Stimulated activated CD8-positive, alpha-beta memory T cell treated with anti-CD3 and anti-CD28 coated beads, Interleukin-7, amount 100 ng/mL, for 1 hour (primary cell): ENCODE data around the gene LSM2.
A peak's percentile ranks its signal among the peaks of the same experiment; 100 is the strongest.
"Not testable (repeated sequence)": the region's sequence is repeated elsewhere in the genome, so short reads cannot be mapped to it uniquely, and the experiment has no call there.

Experiments used
- DNase-seq, 2 donors: peaks; one replicate each; pipeline ENCODE4 v3.0.0-alpha.2; 2020; ENCODE audit warnings: low read depth in 2 of 2

Gene LSM2

DNA sequence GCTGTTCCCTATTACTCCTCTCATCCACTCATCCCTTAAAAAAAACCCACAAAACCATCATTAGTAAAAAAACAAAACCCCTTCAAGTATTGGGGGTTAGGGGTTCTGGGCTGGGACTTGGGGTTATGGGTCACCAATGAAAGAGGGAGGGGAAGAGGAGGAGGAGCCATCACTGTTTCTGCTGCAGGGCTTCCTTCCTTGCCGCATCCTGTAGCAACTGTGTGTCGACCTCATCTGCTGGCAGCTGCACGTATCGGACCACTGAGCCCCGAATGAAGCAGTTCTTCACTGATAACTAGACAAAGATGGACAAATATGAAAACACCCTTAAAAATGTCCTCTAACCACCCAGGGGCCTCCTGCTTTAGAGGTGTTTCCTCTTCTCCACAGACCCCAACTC lies 9.2 kb downstream of the LSM2 start:
- no peak for DNase-seq

DNA sequence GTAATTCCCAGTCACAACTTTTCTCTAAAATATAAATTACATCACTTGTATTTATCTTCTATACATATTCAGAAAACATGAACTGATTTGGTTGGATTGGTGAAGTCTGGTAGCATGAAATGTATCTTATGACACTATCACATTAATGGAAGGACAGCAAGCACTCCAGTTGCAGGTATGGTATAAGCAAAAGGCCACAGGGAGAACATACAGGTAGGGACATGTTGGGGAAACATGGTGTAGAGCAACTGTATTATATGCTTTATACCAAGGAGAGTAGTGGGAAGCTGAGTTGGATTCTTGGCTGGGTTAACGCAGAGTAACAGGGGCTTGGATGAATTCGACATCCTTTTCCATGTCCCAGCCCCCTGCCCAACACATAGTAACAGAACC lies 9.8 kb downstream of the LSM2 start:
- no peak for DNase-seq

- DNase-seq: peak; percentile 66
Measured at GRCh38 chr6:31795616-31796298, 11.0 kb downstream of the LSM2 start, which contains the start of gene VARS1. TSS of gene VARS1 (minus strand) at chr6:31795752. CDS start at chr6:31795217, 535 bp downstream.

GRCh38 chr6:31794866-31795615 lies 11.7 kb downstream of the LSM2 start:
- DNase-seq: no peak

- DNase-seq: no peak
Measured at GRCh38 chr6:31794294-31794865, 12.4 kb downstream of the LSM2 start.

DNA sequence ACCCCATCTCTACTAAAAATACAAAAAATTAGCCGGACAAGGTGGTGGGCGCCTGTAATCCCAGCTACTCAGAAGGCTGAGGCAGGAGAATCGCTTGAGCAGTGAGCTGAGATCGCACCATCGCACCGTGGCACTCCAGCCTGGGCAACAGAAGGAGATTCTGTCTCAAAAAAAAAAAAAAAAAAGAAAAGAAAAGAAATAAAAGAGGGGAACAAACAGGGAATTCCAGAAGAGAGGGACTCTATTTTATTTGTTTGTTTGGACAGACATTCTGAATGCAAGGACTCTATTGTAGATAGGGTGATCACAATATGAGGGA lies 12.9 kb downstream of the LSM2 start:
- not testable (repeated sequence) for DNase-seq

DNA sequence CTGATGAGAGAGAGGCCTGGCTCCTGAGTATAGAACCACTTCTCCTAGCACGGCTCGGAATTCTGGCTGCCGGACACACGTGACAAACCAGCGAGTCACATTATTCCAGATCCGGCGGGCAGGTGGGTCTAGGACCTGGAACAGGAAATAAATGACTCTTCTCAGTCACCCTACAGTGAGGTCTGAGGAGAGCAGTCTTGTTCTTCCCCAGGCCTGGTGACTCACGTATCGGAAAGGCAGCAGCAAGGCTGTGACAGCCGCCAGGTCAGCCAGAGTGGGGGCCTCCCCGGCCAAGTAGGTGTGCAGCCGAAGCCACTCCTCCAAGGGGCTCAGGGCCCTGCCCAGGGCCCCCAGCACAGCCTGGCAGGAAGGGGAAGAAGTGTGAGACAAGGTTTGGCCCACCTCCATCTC lies 14.0 kb downstream of the LSM2 start:
- no peak for DNase-seq

DNA sequence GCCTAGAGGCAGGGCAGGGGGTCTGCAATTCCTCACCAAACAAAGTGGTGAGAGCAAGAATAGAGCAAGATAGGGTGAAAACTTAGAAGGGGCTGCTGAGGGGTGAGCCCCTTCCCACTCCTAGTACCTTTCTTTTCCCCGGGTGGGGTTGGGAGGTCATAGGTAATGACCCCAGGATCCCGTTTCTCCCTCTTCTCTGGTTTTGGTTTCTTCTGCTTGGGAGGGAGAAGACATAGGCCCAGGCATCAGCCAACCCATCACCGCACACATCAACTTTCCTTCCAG lies 14.7 kb downstream of the LSM2 start:
- DNase-seq: no peak

GRCh38 chr6:31791324-31792089 lies 15.3 kb downstream of the LSM2 start:
- DNase-seq: no peak

DNA sequence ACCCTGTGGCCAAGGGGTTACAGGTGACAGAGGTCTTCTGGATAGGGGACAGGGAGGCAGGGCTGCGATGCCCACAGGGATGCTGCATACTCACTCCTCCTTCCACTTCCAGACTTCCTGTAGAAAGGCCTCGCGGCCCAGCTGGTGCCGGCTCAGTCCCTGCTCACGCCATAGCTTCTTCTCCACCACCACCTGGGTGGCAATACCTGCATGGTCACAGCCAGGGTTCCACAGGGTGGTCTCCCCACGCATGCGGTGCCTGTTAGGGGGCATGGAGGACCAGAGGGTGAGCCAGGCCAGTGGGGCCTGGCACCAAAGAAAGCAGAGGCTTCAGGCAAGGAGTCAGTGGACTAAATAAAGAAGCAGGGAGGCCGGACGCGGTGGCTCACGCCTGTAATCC lies 21.3 kb downstream of the LSM2 start:
- no peak for DNase-seq

GRCh38 chr6:31784098-31784925 lies 22.5 kb downstream of the LSM2 start:
- DNase-seq: no peak

DNA sequence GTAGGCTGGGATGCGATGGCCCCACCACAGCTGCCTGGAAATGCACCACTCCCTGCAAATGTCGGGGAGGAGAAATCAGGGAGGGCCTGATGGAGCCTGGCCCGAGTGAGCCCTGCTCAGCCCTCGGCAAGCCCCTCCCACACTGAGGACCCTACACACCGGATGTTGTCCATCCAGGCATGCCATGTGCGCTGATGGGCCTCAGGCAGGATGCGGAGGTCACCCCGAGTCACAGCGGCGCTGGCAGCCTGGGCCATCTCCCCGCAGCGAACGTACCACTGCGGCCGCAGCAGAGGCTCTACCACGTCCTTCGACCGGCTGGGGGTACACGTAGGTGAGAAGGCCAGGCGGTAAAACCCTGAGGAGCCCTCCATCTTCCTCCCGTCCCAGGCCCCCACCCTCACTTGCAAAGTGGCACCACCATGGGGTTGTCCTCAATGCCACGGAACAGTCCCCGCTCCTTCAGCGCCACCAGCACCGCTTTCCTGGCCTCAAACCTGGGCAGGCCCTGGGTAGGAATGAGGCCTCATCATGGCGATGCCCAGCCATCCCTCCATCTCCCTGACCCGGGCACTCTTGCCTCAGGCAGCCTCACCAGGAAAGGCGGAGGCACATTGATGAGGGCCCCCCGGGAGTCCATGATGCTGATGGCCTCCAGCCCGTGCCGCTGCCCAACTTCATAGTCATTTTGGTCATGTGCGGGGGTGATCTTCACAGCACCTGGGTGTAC lies 24.5 kb downstream of the LSM2 start:
- DNase-seq: no peak

- no peak for DNase-seq
Measured at GRCh38 chr6:31781244-31782125, 25.3 kb downstream of the LSM2 start.

DNA sequence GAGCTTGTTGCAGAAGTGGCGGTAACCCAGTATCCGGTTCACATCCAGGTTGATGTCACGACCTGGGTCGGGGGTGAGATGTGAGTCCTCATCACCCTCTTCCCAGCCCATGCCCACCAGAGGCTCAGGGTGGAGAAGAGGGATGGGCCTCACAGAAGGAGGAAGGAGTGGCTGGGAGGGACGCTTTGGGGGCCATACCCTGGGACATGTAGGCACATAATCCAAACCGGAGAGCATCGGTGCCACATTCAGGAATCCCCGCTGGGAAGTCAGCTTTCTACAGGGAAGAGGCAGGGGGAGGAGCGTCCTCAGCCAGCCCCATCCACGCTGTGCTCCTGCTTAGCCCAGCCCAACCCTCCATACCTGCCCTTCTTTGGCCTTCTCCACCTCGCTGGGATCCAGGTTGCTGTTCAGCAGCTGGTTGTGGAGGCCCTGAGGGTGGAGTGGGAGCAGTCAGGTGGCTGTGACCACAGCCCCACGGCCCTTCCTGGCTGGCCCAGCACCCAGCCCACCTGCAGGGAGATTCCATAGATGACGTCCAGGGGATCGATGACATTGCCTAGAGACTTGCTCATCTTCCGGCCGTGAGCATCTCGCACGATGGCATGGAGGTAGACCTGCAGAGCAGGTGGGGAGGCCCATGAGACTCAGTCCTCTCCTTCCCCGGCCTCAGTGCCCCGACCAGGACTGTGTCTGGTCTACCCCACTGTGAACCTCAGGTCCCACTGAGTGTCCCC lies 26.1 kb downstream of the LSM2 start:
- DNase-seq: no peak

DNA sequence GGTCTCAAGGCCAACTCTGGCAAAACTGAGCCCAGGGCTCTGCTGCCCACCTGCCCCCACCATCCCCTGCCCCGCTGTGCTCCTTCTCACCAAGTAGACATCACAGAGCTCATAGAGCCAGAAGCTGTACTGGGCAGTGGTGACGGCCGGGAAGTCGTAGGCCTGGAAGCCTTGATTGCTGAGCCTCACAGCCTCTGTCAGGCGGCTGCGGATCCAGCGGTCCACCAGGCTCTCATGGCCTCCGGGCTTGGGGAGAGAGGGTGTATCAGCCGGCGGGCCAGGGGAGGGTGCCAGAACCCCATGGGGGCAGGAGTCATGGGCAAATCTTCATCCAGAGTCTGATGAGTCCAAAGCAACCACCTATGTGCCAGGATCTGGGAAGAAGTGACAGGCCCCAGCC lies 26.9 kb downstream of the LSM2 start:
- DNase-seq: no peak

GRCh38 chr6:31778999-31779885 lies 27.5 kb downstream of the LSM2 start:
- DNase-seq: no peak

- no peak for DNase-seq
Measured at GRCh38 chr6:31778193-31778592, 28.6 kb downstream of the LSM2 start.

DNA sequence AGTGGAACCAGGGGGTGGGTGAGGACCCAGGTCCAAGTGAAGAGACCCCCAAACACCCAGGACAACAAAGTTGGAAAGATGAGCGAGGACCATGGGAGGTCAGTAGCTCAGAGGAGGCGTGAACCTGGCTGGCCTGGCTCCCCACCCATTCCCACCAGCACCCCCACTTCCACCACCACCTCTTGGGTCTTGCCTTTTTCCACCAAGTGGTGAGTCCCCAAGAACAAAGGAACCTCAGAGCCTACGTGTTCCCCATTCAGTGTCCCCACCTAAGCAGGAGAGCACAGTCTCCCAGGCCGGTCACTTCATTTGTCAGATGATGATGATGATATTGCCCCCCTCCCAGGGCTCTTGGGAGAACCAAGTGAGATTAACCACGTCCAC lies 29.1 kb downstream of the LSM2 start:
- DNase-seq: no peak
